ENCODE measurements around the gene MAP4. TPM values are rescaled to one million over a fixed set of nuclear protein-coding genes. Genes with fewer than 3 reads are reported as not detected.

Gene MAP4
- polyA plus RNA-seq, 1 experiment: 285 TPM

DNA sequence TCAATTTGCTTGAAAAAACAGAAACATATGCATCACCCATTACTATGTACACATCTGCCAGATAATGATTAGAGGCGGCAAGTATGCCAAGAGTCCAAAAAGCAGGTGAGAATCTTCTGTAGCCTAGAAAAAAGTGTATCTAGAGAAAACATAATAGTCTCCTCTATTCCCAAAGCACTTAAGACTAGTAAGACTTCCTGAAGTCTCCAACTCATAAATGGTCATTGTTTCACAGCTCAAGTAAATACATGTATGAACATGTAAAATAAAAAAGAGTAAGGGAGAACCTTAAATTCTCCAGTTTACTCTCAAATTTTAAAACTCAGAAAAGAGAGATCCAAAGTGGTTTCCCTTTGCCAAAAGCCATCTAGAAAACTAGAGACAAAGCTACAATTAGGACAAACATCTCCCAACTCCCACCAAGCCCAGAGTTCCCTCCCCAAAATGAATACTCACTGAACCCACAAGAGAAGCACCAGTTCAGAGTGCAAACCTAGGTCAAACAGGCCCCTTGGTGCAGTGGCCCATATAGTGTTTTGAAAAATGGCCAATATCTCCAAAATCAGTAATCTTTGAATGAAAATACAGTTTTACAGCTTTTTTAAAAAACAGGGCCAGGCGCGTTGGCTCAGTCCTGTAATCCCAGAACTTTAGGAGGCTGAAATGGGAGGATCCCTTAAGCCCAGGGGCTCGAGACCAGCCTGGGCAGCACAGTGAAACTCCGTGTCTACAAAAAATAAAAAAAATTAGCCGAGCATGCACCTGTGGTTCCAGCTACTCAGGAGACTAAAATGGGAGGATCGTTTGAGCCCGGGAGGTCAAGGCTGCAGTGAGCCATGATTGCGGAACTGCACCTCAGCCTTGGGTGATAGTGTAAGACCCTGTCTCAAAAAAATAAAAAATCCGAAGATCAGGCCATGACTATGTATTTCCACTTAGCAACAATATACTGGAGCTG lies 11.0 kb upstream of the MAP4 start:
- H3K9me3 ChIP-seq (ENCODE audit: control insufficient read depth, insufficient read depth, low read length): no peaks in the 10 kb centered on the region; the same call in 1 of the 2 replicates
- H3K27me3 ChIP-seq (ENCODE audit: control insufficient read depth, insufficient read depth, low read length): no peaks in the 10 kb centered on the region
- POLR2A ChIA-PET: no interaction called here
- H3K4me3 ChIP-seq (ENCODE audit: low read depth, low read length): no peak overlapping the region
- TF ChIP-seq, protein P1, sequence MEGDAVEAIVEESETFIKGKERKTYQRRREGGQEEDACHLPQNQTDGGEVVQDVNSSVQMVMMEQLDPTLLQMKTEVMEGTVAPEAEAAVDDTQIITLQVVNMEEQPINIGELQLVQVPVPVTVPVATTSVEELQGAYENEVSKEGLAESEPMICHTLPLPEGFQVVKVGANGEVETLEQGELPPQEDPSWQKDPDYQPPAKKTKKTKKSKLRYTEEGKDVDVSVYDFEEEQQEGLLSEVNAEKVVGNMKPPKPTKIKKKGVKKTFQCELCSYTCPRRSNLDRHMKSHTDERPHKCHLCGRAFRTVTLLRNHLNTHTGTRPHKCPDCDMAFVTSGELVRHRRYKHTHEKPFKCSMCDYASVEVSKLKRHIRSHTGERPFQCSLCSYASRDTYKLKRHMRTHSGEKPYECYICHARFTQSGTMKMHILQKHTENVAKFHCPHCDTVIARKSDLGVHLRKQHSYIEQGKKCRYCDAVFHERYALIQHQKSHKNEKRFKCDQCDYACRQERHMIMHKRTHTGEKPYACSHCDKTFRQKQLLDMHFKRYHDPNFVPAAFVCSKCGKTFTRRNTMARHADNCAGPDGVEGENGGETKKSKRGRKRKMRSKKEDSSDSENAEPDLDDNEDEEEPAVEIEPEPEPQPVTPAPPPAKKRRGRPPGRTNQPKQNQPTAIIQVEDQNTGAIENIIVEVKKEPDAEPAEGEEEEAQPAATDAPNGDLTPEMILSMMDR (IDR thresholded peaks at IDR 0.05; ENCODE audit: low read depth, low read length): no peak
- CTCF ChIA-PET: no interaction called here
- no peak overlapping the region for H3K27ac ChIP-seq (ENCODE audit: low read depth, low read length)
- no peak for DNase-seq (ENCODE audit: low read depth, low spot score)

DNA sequence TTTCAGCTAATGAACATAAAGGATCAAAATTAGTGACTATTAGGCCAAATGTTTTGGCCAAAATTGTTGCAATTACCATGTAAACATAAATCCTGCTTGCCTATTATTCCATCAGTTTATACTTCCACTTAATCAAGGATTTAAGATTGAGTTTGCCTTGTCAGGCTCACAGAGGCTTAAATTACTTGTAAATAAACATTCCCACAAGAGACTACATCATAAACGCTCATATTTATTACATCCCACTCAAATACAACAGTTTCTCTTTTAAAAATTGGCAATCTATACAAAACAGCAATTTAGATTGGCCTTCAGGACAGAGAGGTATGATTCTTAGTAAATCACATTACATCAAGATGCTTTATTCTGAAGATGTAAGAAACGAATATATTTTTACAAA lies 9.9 kb upstream of the MAP4 start:
- no peak overlapping the region for H3K4me3 ChIP-seq (ENCODE audit: low read depth, low read length)
- no peak overlapping the region for H3K27ac ChIP-seq (ENCODE audit: low read depth, low read length)
- ChIA-PET POLR2A (no interaction called here), CTCF (no interaction called here)
- no peaks in the 10 kb centered on the region for H3K9me3 ChIP-seq (ENCODE audit: control insufficient read depth, insufficient read depth, low read length)
- no peaks in the 10 kb centered on the region for H3K27me3 ChIP-seq (ENCODE audit: control insufficient read depth, insufficient read depth, low read length)
- no peak for DNase-seq (ENCODE audit: low read depth, low spot score)
- TF ChIP-seq, protein P1 (IDR thresholded peaks at IDR 0.05; ENCODE audit: low read depth, low read length): no peak

GRCh38 chr3:48024401-48024800 lies 8.2 kb upstream of the MAP4 start:
- H3K27ac ChIP-seq (ENCODE audit: low read depth, low read length): no peak overlapping the region
- TF ChIP-seq, protein P1 (IDR thresholded peaks at IDR 0.05; ENCODE audit: low read depth, low read length): no peak
- H3K9me3 ChIP-seq (ENCODE audit: control insufficient read depth, insufficient read depth, low read length): no peaks in the 10 kb centered on the region
- no peak for DNase-seq (ENCODE audit: low read depth, low spot score)
- H3K4me3 ChIP-seq (ENCODE audit: low read depth, low read length): no peak overlapping the region
- ChIA-PET CTCF (no interaction called here), POLR2A (interaction anchor here (0.7 to 0.8 kb wide), 2 partner anchors 10 to 12 kb away, joined by 3 read pairs; no protein-coding TSS in a partner anchor)
- H3K27me3 ChIP-seq (ENCODE audit: control insufficient read depth, insufficient read depth, low read length): no peaks in the 10 kb centered on the region

DNA sequence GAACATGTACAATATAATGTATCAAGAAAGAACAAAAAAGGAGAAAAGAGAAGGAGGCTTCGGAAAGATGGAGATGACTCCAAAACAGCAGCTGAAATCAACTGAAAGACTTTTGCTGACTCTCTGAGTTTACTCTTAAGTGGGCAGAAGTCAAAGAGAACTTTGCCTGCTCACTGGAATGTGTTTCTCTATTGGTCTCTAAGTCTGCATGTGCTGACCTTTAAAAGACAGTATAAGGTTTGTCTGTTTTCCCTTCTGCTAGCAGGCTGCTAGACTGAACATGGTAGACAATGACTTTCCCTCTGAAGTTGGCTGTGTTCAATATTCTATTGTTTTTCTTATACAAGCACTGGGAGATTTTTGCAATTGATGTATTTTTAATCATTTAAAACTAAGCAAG lies 7.2 kb upstream of the MAP4 start:
- POLR2A ChIA-PET: no interaction called here
- CTCF ChIA-PET: no interaction called here
- no peak for DNase-seq (ENCODE audit: low read depth, low spot score)

GRCh38 chr3:48022178-48022577 lies 6.0 kb upstream of the MAP4 start:
- Histone ChIP-seq H3K9me3 (ENCODE audit: control insufficient read depth, insufficient read depth, low read length) (no peaks in the 10 kb centered on the region), H3K4me3 (ENCODE audit: low read depth, low read length) (no peak overlapping the region), H3K27me3 (ENCODE audit: control insufficient read depth, insufficient read depth, low read length) (no peaks in the 10 kb centered on the region), H3K27ac (ENCODE audit: low read depth, low read length) (no peak overlapping the region)
- ChIA-PET CTCF (interaction anchor here (0.7 kb wide), 1 partner anchor 129 kb away, joined by 3 read pairs; no protein-coding TSS in a partner anchor), POLR2A (no interaction called here)
- TF ChIP-seq, protein P1 (IDR thresholded peaks at IDR 0.05; ENCODE audit: low read depth, low read length): no peak
- DNase-seq (ENCODE audit: low read depth, low spot score): no peak

More for the DNA sequence above, 7.2 kb upstream of the MAP4 start:
- Histone ChIP-seq H3K9me3 (ENCODE audit: control insufficient read depth, insufficient read depth, low read length) (no peaks in the 10 kb centered on the region), H3K27ac (ENCODE audit: low read depth, low read length) (no peak overlapping the region), H3K27me3 (ENCODE audit: control insufficient read depth, insufficient read depth, low read length) (no peaks in the 10 kb centered on the region), H3K4me3 (ENCODE audit: low read depth, low read length) (no peak overlapping the region)
- TF ChIP-seq, protein P1 (IDR thresholded peaks at IDR 0.05; ENCODE audit: low read depth, low read length): no peak
